Neural progenitor cell (in vitro differentiated cells): ENCODE measurements around the gene IGSF3.
"Not testable (repeated sequence)": the region's sequence is repeated elsewhere in the genome, so short reads cannot be mapped to it uniquely, and the experiment has no call there.

Experiments
- CTCF ChIP-seq: fragments of 200-600 bp; sonication (generic); IDR thresholded peaks from 2 replicates; pipeline ENCODE4 v1.5.1; 2017; ENCODE audit warnings: antibody characterized with exemption, mild to moderate bottlenecking
- EZH2 ChIP-seq: fragments of 200-600 bp; sonication (generic); IDR thresholded peaks from 2 replicates; pipeline ENCODE4 v1.6.1; 2017; ENCODE audit warnings: antibody characterized with exemption, mild to moderate bottlenecking, moderate library complexity
- EZH2phosphoT487 ChIP-seq: fragments of 200-600 bp; sonication (generic); IDR thresholded peaks from 2 replicates; pipeline ENCODE4 v1.6.1; 2017; ENCODE audit warnings: antibody characterized with exemption

- not testable (repeated sequence) for TF ChIP-seq CTCF, EZH2phosphoT487, EZH2
These were observed 33.1 kb downstream of the IGSF3 start for GRCh38 chr1:116634386-116634785.
